Endothelial cell of hepatic sinusoid (primary cell): Measurements from ENCODE around the gene OR52J3.
"Not testable (repeated sequence)": the region's sequence is repeated elsewhere in the genome, so short reads cannot be mapped to it uniquely, and the experiment has no call there.

Source experiments
- in situ Hi-C: cut with HindIII; loops from 2 replicates; pipeline ENCODE4 v1.10.0; 2017; ENCODE audit warnings: low sequenced_read_pairs

OR52J3 gene

DNA sequence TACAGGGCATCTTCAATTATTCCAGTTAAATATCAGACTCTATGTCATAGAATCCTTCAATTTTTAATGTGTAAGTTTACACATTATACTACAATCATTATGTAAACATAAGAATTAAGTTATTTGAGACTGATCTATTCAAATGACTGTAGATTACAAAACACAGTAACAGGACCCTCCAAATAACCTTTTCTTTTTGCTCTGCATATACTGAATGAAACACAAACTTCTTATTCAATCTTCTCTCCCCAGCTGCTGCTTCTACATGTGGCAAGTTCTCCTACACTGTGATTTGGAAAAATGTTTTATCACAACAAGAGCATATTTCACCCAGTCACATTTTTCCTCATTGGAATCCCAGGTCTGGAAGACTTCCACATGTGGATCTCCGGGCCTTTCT, at the start of gene OR52J3:
Gene OR52J3, plus strand, starts transcription at position 301 of the 400 bp plus-strand sequence. Its CDS starts 0 bp downstream, at position 301.
- in situ Hi-C loops: no loop called here

DNA sequence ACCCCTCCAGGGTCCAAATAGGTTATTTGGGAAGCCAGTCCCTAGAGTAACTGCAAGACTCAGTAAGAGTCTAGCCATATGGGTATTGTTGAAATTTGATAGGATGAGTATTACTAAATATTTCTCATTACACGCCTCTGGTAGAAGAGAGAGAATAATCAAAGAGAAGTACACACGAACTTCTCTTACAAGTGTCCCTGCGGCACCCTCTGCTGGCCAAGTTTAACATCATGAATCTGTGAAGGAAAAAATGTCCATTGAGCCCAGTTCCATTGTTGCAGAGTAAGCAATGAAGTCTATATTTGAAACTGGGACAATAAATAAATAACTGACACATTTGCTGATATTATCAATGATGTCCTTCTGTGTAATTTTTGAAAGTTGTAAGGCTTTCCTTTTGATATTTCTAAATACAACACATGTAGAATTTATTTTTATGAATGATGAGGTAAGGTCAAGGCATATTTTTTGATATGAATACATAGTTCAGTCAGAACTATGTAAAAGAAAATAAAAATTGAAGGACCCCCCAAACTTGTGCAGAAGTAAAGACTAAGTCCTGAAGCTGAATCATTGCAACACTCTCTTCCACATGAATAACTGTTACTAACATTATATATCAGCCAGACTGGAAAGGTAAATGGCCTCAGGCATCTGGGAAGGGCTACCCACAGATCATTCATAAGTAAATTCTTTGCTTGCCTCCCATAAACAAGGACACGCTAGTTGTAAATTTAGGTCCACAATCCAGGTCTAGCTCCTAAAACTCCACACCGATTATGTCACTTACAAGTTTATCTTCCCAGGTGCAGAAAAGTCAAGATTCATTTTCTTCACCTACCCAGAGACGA, 41.7 kb upstream of the OR52J3 start:
- in situ Hi-C loops: no loop called here

DNA sequence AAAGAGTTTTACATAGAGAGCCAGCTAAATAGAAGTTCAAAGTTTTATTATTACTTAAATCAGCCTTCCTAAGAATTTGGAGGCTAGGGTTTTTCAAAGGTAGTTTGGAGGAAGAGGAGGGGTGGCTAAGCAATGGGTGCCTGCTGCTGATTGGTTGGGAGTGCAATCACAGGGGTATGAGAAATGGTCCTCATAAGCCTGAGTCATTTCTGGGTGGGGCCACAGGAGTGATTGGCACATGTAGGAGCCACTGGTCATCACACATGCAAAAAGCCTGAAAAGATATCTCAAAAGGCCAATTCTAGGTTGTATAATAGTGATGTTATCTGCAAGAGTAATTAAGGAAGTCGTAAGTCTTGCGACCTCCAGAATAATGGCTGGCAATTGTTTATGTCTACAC, 38.8 kb upstream of the OR52J3 start:
- in situ Hi-C loops: no loop called here

DNA sequence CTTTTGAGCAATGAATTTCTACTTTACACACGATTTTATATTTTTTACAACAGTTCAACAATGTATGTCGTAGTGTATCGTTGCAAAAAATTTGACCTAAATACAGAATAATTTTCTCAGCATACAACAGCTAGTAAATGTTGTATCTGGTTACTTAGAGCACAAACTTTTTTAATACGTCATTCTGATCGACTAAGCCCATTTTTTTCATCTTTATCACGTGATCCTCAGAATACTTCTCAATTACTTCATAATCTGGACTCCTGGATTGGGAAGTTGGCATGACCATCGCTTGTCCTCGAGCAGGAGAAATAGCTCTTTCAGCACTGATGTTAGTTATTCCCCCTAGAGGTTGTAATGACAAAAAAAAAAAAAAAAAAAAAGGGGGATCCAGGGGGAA, 35.1 kb upstream of the OR52J3 start:
- in situ Hi-C loops: no loop called here

DNA sequence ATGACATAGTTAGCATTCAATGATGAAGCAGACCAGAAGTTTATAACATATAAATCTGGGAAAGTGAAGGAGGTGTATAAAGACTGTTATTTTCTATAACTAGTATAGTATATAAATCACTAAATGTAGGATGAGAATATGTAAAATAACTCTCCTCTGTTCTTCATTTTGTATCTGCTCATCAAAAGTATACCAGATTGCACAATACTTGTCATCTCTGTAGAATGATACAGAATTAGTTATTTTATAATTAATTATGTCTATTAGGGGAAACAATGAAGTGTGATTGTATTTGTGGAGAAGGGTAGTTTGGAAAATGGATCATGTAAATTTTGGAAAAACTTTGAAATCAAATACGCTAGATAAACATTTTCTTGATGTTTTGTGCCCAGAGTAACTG, 33.3 kb upstream of the OR52J3 start:
- in situ Hi-C loops: no loop called here

DNA sequence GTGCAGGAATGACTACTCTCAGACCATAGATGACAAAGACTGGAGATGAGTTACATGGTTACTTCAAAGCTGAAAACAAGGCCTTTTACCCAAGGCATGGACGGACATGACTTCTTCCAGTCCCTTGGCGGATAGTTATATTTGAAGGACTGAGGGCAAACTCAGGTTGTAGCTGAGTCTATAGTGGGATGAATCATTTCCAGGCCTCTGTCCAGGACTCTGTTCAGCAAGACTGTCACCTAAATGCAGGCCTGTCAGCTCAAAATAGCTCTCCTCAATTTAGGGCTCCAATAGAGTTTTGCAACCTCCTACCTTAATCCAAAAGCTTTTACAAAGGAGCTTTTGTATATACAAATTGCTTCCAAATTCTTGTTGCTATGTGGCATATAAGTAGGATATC, 24.3 kb upstream of the OR52J3 start:
- in situ Hi-C loops: no loop called here

DNA sequence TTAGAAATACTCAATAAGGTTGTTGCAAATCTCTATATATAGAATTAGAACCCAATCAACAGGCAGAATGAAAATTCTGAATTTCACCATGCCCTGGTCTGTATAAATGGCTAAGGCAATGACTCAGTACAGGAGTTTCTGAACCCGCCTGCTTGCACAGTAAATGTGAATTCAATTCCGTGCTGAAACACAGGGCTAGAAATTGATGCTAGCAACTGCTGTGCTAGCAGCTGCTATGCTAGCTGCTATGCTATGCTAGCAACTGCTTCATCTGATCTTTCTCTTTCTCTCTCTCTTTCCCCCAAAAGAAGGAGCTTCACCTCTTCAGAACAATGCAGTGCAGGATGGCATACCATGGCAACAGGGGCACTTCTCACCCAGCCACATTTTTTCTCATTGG, 9.7 kb upstream of the OR52J3 start:
- in situ Hi-C loops: no loop called here

DNA sequence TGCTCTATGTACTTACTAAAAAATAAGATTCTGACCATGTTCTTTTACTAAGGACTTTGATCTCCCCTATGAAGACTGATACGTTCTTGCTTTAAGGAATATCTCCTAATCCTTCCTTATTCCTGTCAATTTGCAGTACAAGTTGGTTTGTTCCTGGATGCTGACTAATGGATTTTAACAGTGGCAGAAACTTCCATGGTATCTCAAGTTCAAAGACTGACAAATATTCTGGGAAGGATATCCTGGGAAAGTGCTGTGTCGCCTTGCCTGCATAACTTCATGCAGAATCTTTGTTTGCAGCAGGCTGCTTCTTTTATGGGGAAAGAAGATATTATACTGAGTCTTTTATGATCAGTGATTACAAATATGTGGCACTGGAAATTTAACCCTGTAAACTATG, 8.4 kb upstream of the OR52J3 start:
- in situ Hi-C loops: no loop called here

DNA sequence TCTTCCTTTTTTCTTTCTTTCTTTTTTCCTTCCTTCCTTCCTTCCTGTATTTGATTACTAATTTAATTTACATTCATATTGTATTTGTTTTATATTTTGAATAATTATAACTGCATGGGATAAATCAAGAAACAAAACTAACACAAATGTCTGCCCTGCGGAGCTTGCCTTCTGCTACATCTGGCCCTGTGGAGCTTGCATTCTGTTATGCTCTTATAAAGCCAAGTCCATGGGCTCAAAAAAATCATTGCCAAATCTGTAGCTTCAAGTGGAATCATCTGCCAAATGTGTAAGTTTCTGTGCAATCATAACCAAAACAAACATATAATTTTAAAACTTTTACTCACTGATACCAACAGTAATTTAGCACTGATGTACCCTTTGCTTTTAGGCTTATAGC, 8.0 kb upstream of the OR52J3 start:
- in situ Hi-C loops: no loop called here

DNA sequence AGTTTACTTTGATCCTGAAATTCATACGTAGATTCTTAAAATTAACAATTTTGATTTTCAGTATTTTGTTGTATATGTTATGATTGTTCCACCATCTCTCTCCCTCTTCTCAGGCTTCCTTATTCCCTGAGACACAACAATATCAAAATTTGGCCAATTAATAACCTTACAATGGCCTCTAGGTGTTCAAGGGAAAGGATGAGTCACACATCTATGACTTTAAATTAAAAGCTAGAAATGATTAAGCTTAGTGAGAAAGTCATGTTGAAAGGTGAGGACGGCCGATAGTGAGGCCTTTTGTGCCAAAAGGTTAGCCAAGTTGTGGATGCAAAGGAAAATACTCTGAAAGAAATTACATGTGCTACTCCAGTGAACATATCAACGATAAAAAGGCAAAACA, 5.5 kb upstream of the OR52J3 start:
- in situ Hi-C loops: no loop called here

DNA sequence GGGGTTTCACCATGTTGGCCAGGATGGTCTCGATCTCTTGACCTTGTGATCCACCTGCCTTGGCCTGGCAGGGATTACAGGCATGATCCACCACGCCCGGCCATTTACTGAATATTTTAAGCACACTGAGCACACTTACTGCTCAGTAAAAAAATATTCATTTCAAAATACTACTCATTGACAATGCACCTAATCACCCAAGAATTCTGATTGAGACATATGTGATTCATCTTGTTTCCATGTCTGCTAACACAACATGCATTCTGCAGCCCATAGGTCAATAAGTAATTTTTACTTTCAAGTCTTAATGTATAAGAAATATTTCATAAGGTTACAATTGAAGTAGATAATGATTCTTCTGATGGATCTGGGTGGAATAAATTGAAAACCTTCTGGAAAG, 4.2 kb upstream of the OR52J3 start:
- in situ Hi-C loops: no loop called here

DNA sequence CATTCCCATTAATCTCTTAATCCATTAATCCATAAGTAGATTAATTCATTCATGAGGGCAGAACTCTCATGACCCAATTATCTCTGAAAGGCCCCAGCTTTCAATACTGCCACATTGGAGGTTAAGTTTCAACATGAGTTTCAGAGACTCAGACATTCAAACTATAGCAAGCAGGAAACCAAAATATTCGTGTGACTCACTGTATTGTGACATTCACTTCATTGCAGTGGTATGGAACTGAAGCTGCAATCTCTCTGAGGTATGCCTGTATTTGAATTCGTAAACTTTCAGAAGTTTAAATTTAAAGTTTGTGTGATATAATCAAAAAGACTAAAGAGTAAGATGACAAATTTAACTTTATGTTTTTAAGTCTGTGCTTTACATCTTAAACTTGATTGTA, 2.9 kb upstream of the OR52J3 start:
- in situ Hi-C loops: no loop called here

DNA sequence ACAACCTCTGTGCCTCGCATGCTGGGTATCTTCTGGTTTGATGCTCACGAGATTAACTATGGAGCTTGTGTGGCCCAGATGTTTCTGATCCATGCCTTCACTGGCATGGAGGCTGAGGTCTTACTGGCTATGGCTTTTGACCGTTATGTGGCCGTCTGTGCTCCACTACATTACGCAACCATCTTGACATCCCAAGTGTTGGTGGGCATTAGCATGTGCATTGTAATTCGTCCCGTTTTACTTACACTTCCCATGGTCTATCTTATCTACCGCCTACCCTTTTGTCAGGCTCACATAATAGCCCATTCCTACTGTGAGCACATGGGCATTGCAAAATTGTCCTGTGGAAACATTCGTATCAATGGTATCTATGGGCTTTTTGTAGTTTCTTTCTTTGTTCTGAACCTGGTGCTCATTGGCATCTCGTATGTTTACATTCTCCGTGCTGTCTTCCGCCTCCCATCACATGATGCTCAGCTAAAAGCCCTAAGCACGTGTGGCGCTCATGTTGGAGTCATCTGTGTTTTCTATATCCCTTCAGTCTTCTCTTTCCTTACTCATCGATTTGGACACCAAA, 516 bp downstream of the OR52J3 start:
- in situ Hi-C loops: no loop called here

DNA sequence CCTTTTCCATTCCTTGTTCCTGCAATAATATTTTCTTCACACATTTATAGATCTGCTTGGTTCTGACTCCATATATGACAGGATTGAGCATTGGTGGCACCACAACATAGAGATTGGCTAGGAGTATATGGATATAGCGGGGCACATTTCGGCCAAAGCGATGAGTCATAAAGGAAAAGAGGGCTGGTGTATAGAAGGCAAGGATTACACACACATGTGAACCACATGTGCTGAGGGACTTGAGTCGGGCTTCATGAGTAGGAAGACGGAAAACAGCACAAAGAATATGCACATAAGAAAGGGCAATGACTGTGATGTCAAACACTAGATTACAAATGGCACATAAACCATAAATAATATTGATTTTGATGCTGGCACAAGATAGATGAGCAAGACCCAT, 12.4 kb downstream of the OR52J3 start:
- in situ Hi-C loops: not testable (repeated sequence)

DNA sequence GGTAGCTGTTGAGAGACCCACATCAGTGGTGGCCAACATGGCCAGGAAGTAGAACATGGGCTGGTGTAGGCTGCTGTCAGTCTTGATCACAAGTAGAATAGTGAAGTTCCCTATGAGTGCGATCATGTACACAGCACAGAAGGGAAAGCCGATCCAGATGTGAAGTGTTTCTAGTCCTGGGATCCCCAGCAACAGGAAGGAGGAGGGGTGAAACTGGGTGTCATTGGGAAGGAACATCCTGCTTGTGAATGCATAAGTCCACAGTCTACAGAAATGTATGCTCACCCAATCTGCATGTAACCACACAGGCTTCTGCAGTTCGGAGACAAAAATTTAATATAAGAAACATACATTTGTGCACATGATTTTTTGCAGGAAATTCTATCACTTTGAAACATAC, 13.1 kb downstream of the OR52J3 start, which contains the start of gene OR52E2:
Gene OR52E2, minus strand, starts transcription at position 237 of the 400 bp plus-strand sequence. Its CDS starts 0 bp downstream, at position 237.
- in situ Hi-C loops: no loop called here

DNA sequence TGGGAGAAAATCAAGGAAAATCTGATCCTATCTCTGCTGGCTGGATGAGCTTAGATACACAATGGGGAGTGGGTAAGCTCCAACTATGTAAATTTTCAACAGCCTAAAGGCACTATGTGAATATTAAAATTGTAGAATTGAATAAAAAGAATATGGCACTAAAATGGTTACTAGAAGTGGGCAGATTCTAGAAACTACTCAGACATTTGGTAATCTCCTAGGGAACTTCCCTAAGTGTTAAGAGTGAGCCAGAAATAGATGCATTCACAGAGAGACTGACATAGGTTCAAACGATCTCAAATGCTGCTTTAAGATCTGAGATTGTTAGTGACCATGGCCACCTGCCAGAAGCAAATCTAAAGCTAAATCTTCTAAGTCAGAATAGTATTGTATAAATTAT, 18.7 kb downstream of the OR52J3 start:
- in situ Hi-C loops: no loop called here

DNA sequence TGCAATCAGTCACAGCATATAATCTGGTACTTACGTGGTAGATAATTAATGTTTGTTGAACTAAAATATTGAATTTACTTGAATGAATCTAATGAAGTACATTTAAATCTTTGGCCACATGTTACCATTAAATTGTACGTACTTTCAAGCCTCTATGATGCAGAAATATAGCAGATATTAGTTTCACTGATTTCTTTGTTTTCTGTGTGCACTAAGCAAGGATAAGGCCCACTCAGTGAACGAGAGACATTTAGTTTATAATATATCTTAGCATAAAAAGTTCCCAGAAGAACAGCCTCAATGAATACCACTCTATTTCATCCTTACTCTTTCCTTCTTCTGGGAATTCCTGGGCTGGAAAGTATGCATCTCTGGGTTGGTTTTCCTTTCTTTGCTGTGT, 22.9 kb downstream of the OR52J3 start, which contains the start of gene OR52E1:
Gene OR52E1, plus strand, starts transcription at position 301 of the 400 bp plus-strand sequence.
- in situ Hi-C loops: no loop called here

DNA sequence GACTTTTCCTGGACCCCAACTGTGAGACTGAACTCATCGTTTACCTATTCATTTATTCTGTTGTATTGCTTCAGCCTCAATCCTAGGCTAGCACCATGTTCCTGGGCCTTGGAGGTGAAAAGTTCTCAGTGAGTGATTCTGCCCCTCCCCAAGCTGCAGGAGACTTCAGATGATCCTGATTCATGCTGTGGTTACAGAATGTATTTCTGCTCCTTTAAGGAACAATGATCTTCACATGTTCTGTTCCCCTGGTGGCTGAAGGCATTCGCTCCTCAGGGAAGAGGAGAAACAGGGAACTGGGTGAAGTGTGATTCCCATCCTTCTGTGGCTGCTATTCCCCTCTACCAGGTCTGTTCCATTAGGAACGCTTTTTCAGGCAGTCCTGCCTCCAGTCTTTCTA, 25.5 kb downstream of the OR52J3 start:
- in situ Hi-C loops: no loop called here

DNA sequence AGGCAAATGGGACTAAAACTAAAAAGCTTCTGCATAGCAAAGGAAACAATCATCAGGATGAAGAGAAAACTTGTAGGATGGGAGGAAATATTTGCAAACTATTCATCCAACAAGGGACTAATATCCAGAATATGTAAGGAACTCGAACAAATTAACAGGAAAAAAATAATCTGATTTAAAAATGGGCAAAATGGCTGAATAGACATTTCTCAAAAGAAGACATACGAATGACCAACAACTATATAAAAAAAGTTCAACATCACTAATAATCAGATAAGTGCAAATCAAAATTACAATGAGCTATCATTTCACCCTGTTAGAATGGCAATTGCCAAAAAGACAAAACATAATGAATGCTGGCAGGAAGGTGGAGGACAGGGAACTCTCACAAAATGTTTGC, 35.1 kb downstream of the OR52J3 start:
- in situ Hi-C loops: no loop called here

DNA sequence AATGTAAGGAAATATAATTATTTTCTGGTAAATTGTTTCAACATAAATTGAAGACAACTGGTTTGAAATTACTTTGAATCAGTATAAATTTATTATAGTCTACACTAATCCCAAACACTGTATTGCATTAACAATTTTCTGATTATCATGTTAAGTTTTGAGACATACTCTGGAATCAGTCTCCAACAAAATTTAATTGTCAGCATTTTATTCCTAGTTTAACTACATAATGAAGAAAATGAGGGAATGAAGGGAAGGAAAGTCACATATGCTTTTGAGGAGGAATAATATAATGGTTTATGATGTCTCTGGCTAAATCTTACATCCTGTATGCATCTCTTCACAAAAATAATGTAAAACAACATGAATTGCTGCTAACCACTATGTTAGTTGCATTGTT, 37.3 kb downstream of the OR52J3 start:
- in situ Hi-C loops: no loop called here

DNA sequence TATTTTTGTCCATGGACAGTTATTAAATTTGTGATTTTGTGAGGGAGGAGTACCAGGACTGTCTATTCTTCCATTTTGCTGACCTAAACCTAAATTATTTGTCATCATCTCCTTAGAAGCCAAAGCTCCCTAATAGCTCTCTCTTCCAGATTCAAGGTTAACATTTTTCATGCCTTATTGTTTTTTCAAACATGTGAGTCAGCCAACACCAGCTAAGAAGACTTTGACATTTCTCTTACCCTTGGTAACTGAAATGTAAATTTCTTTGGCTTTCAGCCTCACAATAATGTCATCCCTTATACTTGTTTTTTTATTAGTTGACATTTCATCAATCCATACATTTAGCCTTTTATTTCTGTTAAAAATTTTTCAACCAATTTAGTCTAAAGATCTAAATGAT, 42.2 kb downstream of the OR52J3 start:
- in situ Hi-C loops: no loop called here

DNA sequence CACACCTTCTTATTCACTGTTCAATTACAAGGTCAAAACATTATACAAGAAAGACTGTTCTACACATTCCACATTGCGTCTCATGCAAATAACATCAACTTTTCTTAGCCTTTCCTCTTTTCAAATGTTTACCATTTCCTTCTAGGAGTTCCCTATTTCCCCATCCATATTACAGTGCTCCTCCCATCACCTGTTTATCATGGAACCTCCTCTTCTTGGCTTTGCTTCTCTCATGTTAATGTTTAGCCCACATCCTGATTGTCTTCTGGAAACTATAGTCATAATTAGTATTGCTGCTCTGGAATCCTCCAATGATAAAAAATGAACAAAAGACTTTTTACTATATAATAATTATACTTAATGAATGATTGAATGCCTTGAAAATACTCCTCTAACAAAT, 44.3 kb downstream of the OR52J3 start:
- in situ Hi-C loops: no loop called here
